Trophoblast cell (in vitro differentiated cells and primary cell): ENCODE results near the gene HELQ. TPM values are rescaled to one million over a fixed set of nuclear protein-coding genes. Genes with fewer than 3 reads are reported as not detected.

Experiments
- DNase-seq, 2 donors: peaks; one replicate each; pipeline ENCODE4 v3.0.0-alpha.2; 2016
- H2AFZ ChIP-seq: 2 replicates; pipeline ENCODE4 v1.6.1; 2013; ENCODE audit warnings: low read length, moderate library complexity, mild to moderate bottlenecking; ENCODE audit not compliant: insufficient read depth, poor library complexity
- H2AK5ac ChIP-seq: 2 replicates; pipeline ENCODE4 v1.6.1; 2013; ENCODE audit warnings: mild to moderate bottlenecking, low read length
- H2BK120ac ChIP-seq: 2 replicates; pipeline ENCODE4 v1.6.1; 2013; ENCODE audit warnings: low read length, mild to moderate bottlenecking, moderate library complexity; ENCODE audit not compliant: insufficient read depth, poor library complexity
- H2BK12ac ChIP-seq: 2 replicates; pipeline ENCODE4 v1.6.1; 2013; ENCODE audit warnings: mild to moderate bottlenecking, low read length, moderate library complexity
- H2BK5ac ChIP-seq: 2 replicates; pipeline ENCODE4 v1.6.1; 2013; ENCODE audit warnings: low read length, low read depth, moderate library complexity, mild to moderate bottlenecking; ENCODE audit not compliant: poor library complexity
- H3K14ac ChIP-seq: 2 replicates; pipeline ENCODE4 v1.6.1; 2013; ENCODE audit warnings: mild to moderate bottlenecking, low read length
- H3K18ac ChIP-seq: 2 replicates; pipeline ENCODE4 v1.6.1; 2013; ENCODE audit warnings: mild to moderate bottlenecking, low read length
- H3K23ac ChIP-seq: 2 replicates; pipeline ENCODE4 v1.6.1; 2013; ENCODE audit warnings: low read length
- H3K27ac ChIP-seq: 2 replicates; pipeline ENCODE4 v1.5.1; 2013; ENCODE audit warnings: low read depth, mild to moderate bottlenecking, inconsistent platforms, low read length, moderate library complexity
- H3K27me3 ChIP-seq: 2 replicates; pipeline ENCODE4 v1.6.1; 2013; ENCODE audit warnings: inconsistent platforms, mild to moderate bottlenecking, low read length, moderate library complexity; ENCODE audit not compliant: insufficient read depth
- H3K36me3 ChIP-seq, 2 experiments: 1 replicate in 1 of 2; 2 replicates in 1 of 2; pipeline ENCODE4 v1.6.1; 2013; ENCODE audit warnings: low read length in 2 of 2, mild to moderate bottlenecking in 2 of 2, moderate library complexity in 1 of 2; ENCODE audit not compliant: insufficient read depth in 2 of 2, control insufficient read depth in 1 of 2
- H3K4ac ChIP-seq: 2 replicates; pipeline ENCODE4 v1.6.1; 2013; ENCODE audit warnings: low read depth, mild to moderate bottlenecking, low read length, moderate library complexity
- H3K4me1 ChIP-seq, 2 experiments: 1 replicate in 1 of 2; 2 replicates in 1 of 2; pipeline ENCODE4 v1.6.1; 2013; ENCODE audit warnings: low read length in 2 of 2, mild to moderate bottlenecking in 2 of 2, moderate library complexity in 1 of 2; ENCODE audit not compliant: insufficient read depth in 2 of 2, control insufficient read depth in 1 of 2
- H3K4me2 ChIP-seq: 2 replicates; pipeline ENCODE4 v1.6.1; 2013; ENCODE audit warnings: inconsistent platforms, mild to moderate bottlenecking, low read length, moderate library complexity
- H3K4me3 ChIP-seq: 2 replicates; pipeline ENCODE4 v1.5.1; 2013; ENCODE audit warnings: mild to moderate bottlenecking, low read depth, low read length, inconsistent platforms
- H3K79me1 ChIP-seq: one replicate; pipeline ENCODE4 v1.6.1; 2013; ENCODE audit warnings: low read length
- H3K79me2 ChIP-seq: 2 replicates; pipeline ENCODE4 v1.6.1; 2013; ENCODE audit warnings: low read length, mild to moderate bottlenecking; ENCODE audit not compliant: control insufficient read depth, insufficient read depth, poor library complexity
- H3K9ac ChIP-seq: 2 replicates; pipeline ENCODE4 v1.6.1; 2013; ENCODE audit warnings: mild to moderate bottlenecking, low read length
- H3K9me3 ChIP-seq: 2 replicates; pipeline ENCODE4 v1.6.1; 2013; ENCODE audit warnings: low read depth, mild to moderate bottlenecking, control low read depth, inconsistent platforms, low read length; ENCODE audit not compliant: insufficient read depth
- H4K12ac ChIP-seq: 2 replicates; pipeline ENCODE4 v1.6.1; 2013; ENCODE audit warnings: low read depth, mild to moderate bottlenecking, low read length, moderate library complexity
- H4K8ac ChIP-seq: 2 replicates; pipeline ENCODE4 v1.6.1; 2013; ENCODE audit warnings: low read depth, mild to moderate bottlenecking, low read length, moderate library complexity
- H4K91ac ChIP-seq: one replicate; pipeline ENCODE4 v1.6.1; 2013; ENCODE audit warnings: low read depth, mild to moderate bottlenecking, low read length, moderate library complexity
- WGBS: extraction: QIAGEN DNeasy Blood & Tissue Kit; methylation state at CpG from one replicate; pipeline ENCODE4 v1.1.7; 2013; ENCODE audit warnings: missing lambda C conversion rate; ENCODE audit not compliant: insufficient read length, insufficient coverage; ENCODE audit errors: extremely low coverage; 5-methylcytosine and 5-hydroxymethylcytosine counted together
- polyA plus RNA-seq: library from polyadenylated mRNA; stranded (reverse); fragments of 200-250 nt; gene quantifications from 2 replicates; pipeline ENCODE4 v1.2.3, GENCODE V29; 2013

HELQ gene, protein sequence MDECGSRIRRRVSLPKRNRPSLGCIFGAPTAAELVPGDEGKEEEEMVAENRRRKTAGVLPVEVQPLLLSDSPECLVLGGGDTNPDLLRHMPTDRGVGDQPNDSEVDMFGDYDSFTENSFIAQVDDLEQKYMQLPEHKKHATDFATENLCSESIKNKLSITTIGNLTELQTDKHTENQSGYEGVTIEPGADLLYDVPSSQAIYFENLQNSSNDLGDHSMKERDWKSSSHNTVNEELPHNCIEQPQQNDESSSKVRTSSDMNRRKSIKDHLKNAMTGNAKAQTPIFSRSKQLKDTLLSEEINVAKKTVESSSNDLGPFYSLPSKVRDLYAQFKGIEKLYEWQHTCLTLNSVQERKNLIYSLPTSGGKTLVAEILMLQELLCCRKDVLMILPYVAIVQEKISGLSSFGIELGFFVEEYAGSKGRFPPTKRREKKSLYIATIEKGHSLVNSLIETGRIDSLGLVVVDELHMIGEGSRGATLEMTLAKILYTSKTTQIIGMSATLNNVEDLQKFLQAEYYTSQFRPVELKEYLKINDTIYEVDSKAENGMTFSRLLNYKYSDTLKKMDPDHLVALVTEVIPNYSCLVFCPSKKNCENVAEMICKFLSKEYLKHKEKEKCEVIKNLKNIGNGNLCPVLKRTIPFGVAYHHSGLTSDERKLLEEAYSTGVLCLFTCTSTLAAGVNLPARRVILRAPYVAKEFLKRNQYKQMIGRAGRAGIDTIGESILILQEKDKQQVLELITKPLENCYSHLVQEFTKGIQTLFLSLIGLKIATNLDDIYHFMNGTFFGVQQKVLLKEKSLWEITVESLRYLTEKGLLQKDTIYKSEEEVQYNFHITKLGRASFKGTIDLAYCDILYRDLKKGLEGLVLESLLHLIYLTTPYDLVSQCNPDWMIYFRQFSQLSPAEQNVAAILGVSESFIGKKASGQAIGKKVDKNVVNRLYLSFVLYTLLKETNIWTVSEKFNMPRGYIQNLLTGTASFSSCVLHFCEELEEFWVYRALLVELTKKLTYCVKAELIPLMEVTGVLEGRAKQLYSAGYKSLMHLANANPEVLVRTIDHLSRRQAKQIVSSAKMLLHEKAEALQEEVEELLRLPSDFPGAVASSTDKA
- polyA plus RNA-seq, result 6.3 and 6.6 TPM in 2 replicates

DNA sequence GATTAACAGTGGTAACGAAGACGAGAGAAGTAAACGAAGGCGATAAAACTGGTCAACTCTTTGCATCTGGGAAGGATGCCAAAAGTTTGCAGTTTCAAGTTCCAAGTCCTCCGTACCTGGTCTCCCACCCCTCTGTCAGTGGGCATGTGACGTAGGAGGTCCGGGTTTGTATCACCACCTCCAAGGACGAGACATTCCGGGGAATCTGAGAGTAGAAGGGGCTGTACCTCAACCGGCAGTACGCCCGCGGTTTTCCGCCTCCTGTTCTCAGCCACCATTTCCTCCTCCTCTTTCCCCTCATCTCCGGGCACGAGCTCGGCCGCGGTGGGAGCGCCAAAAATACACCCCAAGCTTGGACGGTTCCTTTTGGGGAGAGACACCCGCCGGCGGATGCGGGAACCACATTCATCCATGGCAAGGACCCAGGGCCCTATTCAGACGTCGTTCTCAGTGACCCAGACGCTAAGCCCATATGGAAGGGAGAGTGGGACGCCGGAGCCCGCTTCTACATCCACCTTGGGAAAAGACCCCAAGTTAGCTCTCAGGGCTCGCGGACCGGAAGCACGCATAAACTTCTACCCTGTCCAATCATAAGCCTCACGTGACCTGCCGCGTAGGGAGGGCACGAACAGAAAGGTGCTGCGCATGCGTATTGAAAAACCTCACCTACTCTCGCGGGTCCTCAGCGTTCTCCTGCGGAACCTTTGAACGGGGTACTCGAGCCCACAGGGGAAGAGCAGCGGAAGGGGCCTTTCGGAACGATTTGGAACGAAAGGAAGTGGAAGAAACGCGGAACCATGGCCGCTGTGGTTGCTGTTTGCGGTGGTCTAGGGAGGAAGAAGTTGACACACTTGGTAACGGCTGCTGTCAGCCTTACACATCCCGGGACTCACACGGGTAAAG is at the start of gene HELQ, which contains the start of gene MRPS18C:
HELQ (minus strand) TSS at position 543 of the 903 bp plus-strand sequence; CDS start at position 413, 130 bp downstream.
MRPS18C (plus strand) TSS at position 778 of the 903 bp plus-strand sequence; CDS start at position 798, 20 bp downstream.
- Histone ChIP-seq H3K9ac (peak within 1 kb of the TSS; percentile 92), H4K91ac (peak within 1 kb of the TSS; percentile 82), H3K36me3 (peaks cover 3 to 9% of the 10 kb centered on the region in 2 experiments), H4K8ac (peak within 1 kb of the TSS; percentile 96), H3K4me3 (peak within 1 kb of the TSS; percentile 90), H3K23ac (no peak within 1 kb of the TSS), H3K4me1 (peaks cover 0 to 3% of the 10 kb centered on the region in 2 experiments), H3K4ac (peak within 1 kb of the TSS; percentile 64), H3K4me2 (peak within 1 kb of the TSS; percentile 61), H3K18ac (peak within 1 kb of the TSS; percentile 71), H3K14ac (peak within 1 kb of the TSS; percentile 92), H4K12ac (peak within 1 kb of the TSS; percentile 92), H3K79me1 (peaks cover 4% of the 10 kb centered on the region), H3K79me2 (peaks cover 7% of the 10 kb centered on the region), H2AFZ (peak within 1 kb of the TSS; percentile 96), H3K27me3 (no peaks in the 10 kb centered on the region), H2BK5ac (peak within 1 kb of the TSS; percentile 90), H3K27ac (peak within 1 kb of the TSS; percentile 74), H3K9me3 (no peaks in the 10 kb centered on the region), H2BK120ac (peak within 1 kb of the TSS; percentile 74), H2BK12ac (no peak within 1 kb of the TSS), H2AK5ac (no peak within 1 kb of the TSS)
- DNase-seq, result peak; percentile 97 to 99
- WGBS, result no CpG with 5 or more reads among the region's 58 CpGs

- H3K27ac ChIP-seq, result no peak overlapping the region
- peak; percentile 92 to 94 for DNase-seq
- H4K8ac ChIP-seq, result no peak overlapping the region
- no peak overlapping the region for H2AK5ac ChIP-seq
- no peak overlapping the region for H4K91ac ChIP-seq
- no peaks in the 10 kb centered on the region for H3K79me1 ChIP-seq
- H3K4me1 ChIP-seq, result peaks cover 0 to 2% of the 10 kb centered on the region in 2 experiments
- H3K18ac ChIP-seq, result no peak overlapping the region
- H3K9me3 ChIP-seq, result no peaks in the 10 kb centered on the region
- no peak overlapping the region for H2BK5ac ChIP-seq
- H3K4ac ChIP-seq, result no peak overlapping the region
- H3K4me2 ChIP-seq, result no peak overlapping the region
- no peaks in the 10 kb centered on the region for H3K27me3 ChIP-seq
- H4K12ac ChIP-seq, result no peak overlapping the region
- H3K4me3 ChIP-seq, result no peak overlapping the region
- H3K36me3 ChIP-seq, result no peaks in the 10 kb centered on the region
- no peaks in the 10 kb centered on the region for H3K79me2 ChIP-seq
- H3K9ac ChIP-seq, result no peak overlapping the region
- no CpG with 5 or more reads among the region's 10 CpGs for WGBS
- no peak overlapping the region for H3K14ac ChIP-seq
- no peak overlapping the region for H2AFZ ChIP-seq
- H3K23ac ChIP-seq, result no peak overlapping the region
- H2BK120ac ChIP-seq, result no peak overlapping the region
- H2BK12ac ChIP-seq, result no peak overlapping the region
Measured at GRCh38 chr4:83504996-83505395, 49.4 kb upstream of the HELQ start.

- Histone ChIP-seq H3K4ac (no peak overlapping the region), H4K91ac (no peak overlapping the region), H3K36me3 (no peaks in the 10 kb centered on the region), H3K23ac (no peak overlapping the region), H3K4me3 (no peak overlapping the region), H2AFZ (no peak overlapping the region), H3K9ac (no peak overlapping the region), H4K12ac (no peak overlapping the region), H2BK120ac (no peak overlapping the region), H3K79me2 (no peaks in the 10 kb centered on the region), H3K18ac (no peak overlapping the region), H3K27ac (no peak overlapping the region), H3K4me2 (no peak overlapping the region), H3K14ac (no peak overlapping the region), H2BK12ac (no peak overlapping the region), H2BK5ac (no peak overlapping the region), H4K8ac (peak overlapping the region; percentile 64), H3K79me1 (no peaks in the 10 kb centered on the region), H3K27me3 (no peaks in the 10 kb centered on the region), H3K9me3 (no peaks in the 10 kb centered on the region), H2AK5ac (no peak overlapping the region), H3K4me1 (peaks cover 0 to 2% of the 10 kb centered on the region in 2 experiments)
- no CpG with 5 or more reads among the region's 4 CpGs for WGBS
- DNase-seq, result no peak
Measured at GRCh38 chr4:83504503-83504902, 48.9 kb upstream of the HELQ start.
